Measurements from ENCODE around the gene C11orf16.

Gene C11orf16

DNA sequence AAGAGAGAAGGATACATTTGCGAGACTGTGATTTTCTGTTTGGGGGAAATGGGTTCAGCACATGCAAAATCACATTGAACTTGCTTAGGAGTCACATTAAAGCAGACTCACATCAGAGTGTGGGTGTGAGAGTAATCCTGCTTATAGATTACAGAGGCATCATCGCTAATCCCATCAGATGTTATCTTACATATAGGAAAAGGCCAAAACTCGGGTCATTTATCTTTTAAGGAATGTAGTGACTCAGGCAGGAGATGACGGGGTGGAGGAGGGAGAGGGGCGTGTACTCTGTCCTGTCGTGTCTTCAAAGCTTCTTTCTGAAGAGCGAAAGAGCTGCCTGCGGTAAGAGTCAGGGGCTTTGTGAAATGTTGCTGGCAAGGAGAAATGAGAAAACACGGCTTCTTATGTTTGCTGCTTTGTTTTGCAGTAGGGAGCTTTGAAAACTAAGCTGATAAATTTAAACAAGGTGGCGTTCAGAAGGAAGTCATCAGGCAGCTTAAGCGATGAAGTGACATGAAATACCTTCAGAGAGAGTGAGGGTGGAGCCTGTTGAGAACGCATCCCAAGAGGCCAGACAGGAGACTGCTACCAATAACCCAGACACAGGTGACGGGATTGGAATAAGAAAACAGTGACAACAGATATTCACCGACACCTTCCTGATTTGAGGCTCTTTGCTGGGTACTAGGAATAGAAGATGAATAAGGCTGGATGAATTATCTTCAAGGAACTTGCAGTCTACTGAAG is 2.2 kb upstream of the C11orf16 start:
- 37 to 44% methylated on average over 12 of the region's 14 CpGs for WGBS, 2 experiments (ENCODE audit: insufficient coverage in 2 of 2)
- Histone ChIP-seq H3K4me3 (ENCODE audit: extremely low read depth, insufficient read depth, low read length, poor library complexity, severe bottlenecking) (no peak overlapping the region), H3K4me1 (ENCODE audit: control insufficient read depth, insufficient read depth, low read length, poor library complexity, severe bottlenecking) (peaks cover 32% of the 10 kb centered on the region), H3K27ac (ENCODE audit: low read depth, low read length, severe bottlenecking) (peak overlapping the region; percentile 79), H3K36me3 (ENCODE audit: control insufficient read depth, insufficient read depth, low read length) (no peaks in the 10 kb centered on the region), H3K9me3 (ENCODE audit: control insufficient read depth, low read length) (no peaks in the 10 kb centered on the region)

DNA sequence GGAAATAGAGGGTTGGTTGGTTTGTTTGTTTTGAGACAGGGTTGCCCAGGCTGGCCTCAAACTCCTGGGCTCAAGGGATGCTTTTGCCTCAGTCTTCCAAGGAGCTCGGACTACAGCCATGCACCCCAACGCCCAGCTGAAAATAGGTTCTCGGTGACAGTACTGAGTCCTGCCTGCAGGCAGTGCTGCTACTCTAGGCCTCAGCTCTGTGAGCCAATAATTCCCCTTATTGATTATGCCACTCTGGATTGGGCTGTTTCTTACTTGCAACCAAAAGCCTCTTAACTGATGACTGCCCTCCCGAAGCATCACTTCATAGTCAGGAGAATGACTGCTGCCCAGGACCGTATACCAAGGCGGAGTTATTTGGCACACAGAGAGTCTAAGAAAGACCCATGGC is 1.2 kb upstream of the C11orf16 start:
- no peak overlapping the region for H3K4me3 ChIP-seq (ENCODE audit: extremely low read depth, insufficient read depth, low read length, poor library complexity, severe bottlenecking)
- H3K36me3 ChIP-seq (ENCODE audit: control insufficient read depth, insufficient read depth, low read length) = no peaks in the 10 kb centered on the region
- peak overlapping the region; percentile 1 for H3K27ac ChIP-seq (ENCODE audit: low read depth, low read length, severe bottlenecking)
- H3K4me1 ChIP-seq (ENCODE audit: control insufficient read depth, insufficient read depth, low read length, poor library complexity, severe bottlenecking) = peaks cover 32% of the 10 kb centered on the region
- H3K9me3 ChIP-seq (ENCODE audit: control insufficient read depth, low read length) = no peaks in the 10 kb centered on the region
- WGBS, 2 experiments (ENCODE audit: insufficient coverage in 2 of 2) = 86 to 90% methylated on average over 5 to 6 of the region's 6 CpGs

DNA sequence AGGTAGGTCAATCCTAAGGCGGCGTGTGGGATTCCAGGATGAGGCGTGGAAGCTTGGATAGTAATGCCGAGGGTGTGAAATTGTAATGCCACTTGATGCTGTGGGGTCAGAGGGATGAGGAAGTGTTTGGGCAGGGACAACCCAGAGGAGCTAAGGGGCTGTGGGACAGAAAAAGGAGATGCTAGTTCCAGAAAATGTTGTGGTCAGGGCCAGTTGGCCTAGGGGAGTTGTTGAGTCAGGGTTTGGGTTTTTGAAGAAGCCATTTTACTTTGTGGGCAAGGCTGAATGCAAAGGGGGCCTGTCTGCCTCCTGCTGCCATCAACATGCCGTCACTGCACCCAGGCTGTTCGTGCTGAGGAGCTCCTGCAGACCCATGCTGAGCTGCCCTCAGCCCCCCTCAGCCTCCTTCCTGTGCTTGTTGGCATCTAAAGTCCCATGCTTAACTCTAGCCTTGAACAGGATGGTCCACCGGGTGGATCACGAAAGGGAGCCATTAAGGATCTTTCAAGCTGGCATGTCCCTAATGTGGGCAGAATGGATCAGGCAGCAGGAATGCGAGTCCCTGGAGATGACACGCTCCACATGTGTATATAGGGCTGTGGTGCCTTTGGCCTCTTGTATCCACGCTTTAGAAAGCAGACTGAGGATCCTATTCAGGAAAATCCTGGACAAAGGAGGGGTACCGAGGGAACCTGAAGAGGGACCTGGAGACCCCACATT is 2.1 kb downstream of the C11orf16 start:
- 83 to 90% methylated on average over 12 of the region's 12 CpGs for WGBS, 2 experiments (ENCODE audit: insufficient coverage in 2 of 2)
- H3K9me3 ChIP-seq (ENCODE audit: control insufficient read depth, low read length) = no peaks in the 10 kb centered on the region

DNA sequence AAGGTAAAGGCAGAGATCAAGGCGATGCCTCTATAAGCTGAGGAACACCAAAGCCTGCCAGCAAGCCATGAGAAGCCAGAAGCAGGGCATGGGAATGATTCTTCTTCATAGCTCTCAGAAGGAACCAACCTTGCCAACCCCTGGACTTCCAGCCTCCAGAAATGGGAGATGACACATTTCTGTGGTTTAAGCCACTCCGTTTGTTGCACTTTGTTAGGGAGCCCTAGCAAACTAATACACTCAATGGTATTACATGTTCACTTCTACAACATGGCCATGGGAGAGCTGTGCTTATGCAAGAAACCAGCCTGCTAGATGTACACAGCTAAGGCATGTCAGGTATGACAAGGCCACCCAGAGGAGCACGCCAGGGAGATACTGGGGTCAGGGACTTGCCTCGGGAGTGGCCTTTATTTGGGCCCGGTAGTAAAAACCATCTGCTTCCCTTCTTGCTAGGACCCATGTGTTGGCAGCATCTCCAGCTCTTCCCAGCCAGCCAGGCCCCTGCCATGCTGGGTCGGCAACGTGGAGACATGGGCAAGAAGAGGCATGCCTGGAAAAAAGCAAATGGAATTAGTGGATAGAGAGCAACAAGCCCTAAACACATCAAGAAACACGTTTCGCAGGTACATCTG is 3.6 kb downstream of the C11orf16 start:
- whole genome bisulfite sequencing, 2 experiments (ENCODE audit: insufficient coverage in 2 of 2) = 95 to 98% methylated on average over 6 to 7 of the region's 9 CpGs

More for the DNA sequence above, 2.1 kb downstream of the C11orf16 start:
- Histone ChIP-seq H3K4me3 (ENCODE audit: extremely low read depth, insufficient read depth, low read length, poor library complexity, severe bottlenecking) (no peak overlapping the region), H3K27ac (ENCODE audit: low read depth, low read length, severe bottlenecking) (no peak overlapping the region), H3K36me3 (ENCODE audit: control insufficient read depth, insufficient read depth, low read length) (no peaks in the 10 kb centered on the region), H3K4me1 (ENCODE audit: control insufficient read depth, insufficient read depth, low read length, poor library complexity, severe bottlenecking) (peaks cover 30% of the 10 kb centered on the region)

DNA sequence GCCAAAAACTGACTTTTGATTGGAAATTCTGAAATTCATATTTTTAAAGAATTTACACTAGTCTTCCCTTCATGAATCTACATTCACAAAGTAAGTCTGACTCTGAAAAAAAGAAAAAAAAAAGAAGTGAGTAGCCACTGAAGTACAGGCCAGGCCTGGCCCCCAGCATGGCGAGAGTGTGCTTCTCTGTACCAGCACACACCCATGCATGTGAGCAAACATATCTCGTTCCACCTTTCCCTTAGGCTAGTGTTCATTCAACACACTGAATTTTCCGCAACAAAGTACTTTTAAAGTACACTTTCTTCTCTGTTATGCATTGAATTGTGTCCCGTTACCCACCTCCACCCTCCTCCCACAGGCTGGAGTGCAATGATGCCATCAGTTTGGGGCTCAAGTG is 4.5 kb downstream of the C11orf16 start:
- Histone ChIP-seq H3K4me3 (ENCODE audit: extremely low read depth, insufficient read depth, low read length, poor library complexity, severe bottlenecking) (no peak overlapping the region), H3K36me3 (ENCODE audit: control insufficient read depth, insufficient read depth, low read length) (peaks cover 13% of the 10 kb centered on the region), H3K27ac (ENCODE audit: low read depth, low read length, severe bottlenecking) (no peak overlapping the region), H3K9me3 (ENCODE audit: control insufficient read depth, low read length) (no peaks in the 10 kb centered on the region), H3K4me1 (ENCODE audit: control insufficient read depth, insufficient read depth, low read length, poor library complexity, severe bottlenecking) (peaks cover 13% of the 10 kb centered on the region)
- WGBS, 2 experiments (ENCODE audit: insufficient coverage in 2 of 2) = 92 to 96% methylated on average over 3 to 4 of the region's 4 CpGs

More for the DNA sequence above, 3.6 kb downstream of the C11orf16 start:
- peaks cover 10% of the 10 kb centered on the region for H3K36me3 ChIP-seq (ENCODE audit: control insufficient read depth, insufficient read depth, low read length)
- peaks cover 22% of the 10 kb centered on the region for H3K4me1 ChIP-seq (ENCODE audit: control insufficient read depth, insufficient read depth, low read length, poor library complexity, severe bottlenecking)
- no peak overlapping the region for H3K4me3 ChIP-seq (ENCODE audit: extremely low read depth, insufficient read depth, low read length, poor library complexity, severe bottlenecking)
- no peaks in the 10 kb centered on the region for H3K9me3 ChIP-seq (ENCODE audit: control insufficient read depth, low read length)
- H3K27ac ChIP-seq (ENCODE audit: low read depth, low read length, severe bottlenecking) = no peak overlapping the region

DNA sequence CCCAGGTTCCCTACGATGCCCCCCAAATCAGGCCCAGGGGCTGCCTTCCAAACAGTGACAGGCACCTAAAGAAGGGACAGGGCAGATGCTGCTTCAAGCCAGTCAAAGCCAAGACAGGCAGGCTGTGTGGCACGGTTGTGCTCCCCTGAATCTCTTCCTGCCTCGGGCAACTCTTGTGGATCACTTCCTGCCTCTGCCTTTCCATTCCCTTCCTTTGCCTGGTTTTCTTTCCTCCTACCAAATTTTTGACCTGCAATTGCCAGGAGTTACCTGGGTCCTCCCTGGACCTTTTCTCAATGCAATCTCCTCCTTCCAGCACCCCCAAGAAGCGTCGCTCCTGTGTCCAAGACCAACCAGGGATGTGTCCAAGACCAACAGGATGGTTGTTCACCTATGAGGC is 5.5 kb downstream of the C11orf16 start:
- H3K4me1 ChIP-seq (ENCODE audit: control insufficient read depth, insufficient read depth, low read length, poor library complexity, severe bottlenecking) = peaks cover 5% of the 10 kb centered on the region
- 85 to 89% methylated on average over 5 of the region's 5 CpGs for WGBS, 2 experiments (ENCODE audit: insufficient coverage in 2 of 2)
- H3K4me3 ChIP-seq (ENCODE audit: extremely low read depth, insufficient read depth, low read length, poor library complexity, severe bottlenecking) = no peak overlapping the region
- no peaks in the 10 kb centered on the region for H3K9me3 ChIP-seq (ENCODE audit: control insufficient read depth, low read length)
- peaks cover 15% of the 10 kb centered on the region for H3K36me3 ChIP-seq (ENCODE audit: control insufficient read depth, insufficient read depth, low read length)
- H3K27ac ChIP-seq (ENCODE audit: low read depth, low read length, severe bottlenecking) = no peak overlapping the region

DNA sequence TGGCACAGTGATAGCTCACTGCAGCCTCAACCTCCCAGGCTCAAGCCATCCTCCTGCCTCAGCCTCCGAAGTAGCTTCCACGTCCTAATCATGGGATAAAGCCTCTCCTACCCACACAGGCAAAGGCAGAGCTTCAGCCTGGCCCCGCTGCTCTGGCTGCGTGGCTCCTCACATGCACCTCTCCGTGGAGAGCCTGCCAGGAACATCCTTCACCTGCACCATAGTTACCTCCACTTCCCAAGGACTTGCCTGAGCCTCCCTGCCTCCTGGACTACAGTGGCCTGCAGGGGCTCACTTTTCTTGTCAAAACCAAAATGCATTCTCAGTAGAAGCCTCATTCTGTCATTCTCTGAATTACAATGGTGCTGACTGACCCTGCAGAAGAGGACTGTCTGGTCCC is 6.5 kb downstream of the C11orf16 start:
- 83 to 99% methylated on average over 1 to 5 of the region's 5 CpGs for WGBS, 2 experiments (ENCODE audit: insufficient coverage in 2 of 2)
- Histone ChIP-seq H3K27ac (ENCODE audit: low read depth, low read length, severe bottlenecking) (no peak overlapping the region), H3K9me3 (ENCODE audit: control insufficient read depth, low read length) (no peaks in the 10 kb centered on the region), H3K4me3 (ENCODE audit: extremely low read depth, insufficient read depth, low read length, poor library complexity, severe bottlenecking) (no peak overlapping the region), H3K36me3 (ENCODE audit: control insufficient read depth, insufficient read depth, low read length) (peaks cover 24% of the 10 kb centered on the region), H3K4me1 (ENCODE audit: control insufficient read depth, insufficient read depth, low read length, poor library complexity, severe bottlenecking) (peaks cover 5% of the 10 kb centered on the region)

DNA sequence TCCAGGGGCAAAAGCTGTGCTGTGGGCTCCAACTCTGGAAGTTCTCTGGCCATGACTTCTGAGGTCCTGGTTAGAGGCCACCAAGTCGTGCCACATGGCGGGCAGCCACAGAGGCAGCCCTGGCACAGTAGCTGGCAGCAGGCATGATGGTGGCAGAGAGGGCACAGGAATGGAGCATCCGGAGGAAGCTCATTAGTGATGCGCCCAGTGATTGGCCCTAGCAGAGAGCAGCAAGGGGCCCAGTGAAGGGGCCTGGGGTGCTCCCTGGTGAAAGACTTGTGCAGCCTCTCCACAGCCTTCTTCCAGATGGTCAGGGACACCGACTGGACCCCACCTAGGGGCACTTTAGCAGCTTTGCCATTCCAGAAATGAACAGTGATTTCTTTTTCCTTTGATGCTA is 7.0 kb downstream of the C11orf16 start:
- Histone ChIP-seq H3K9me3 (ENCODE audit: control insufficient read depth, low read length) (no peaks in the 10 kb centered on the region), H3K4me3 (ENCODE audit: extremely low read depth, insufficient read depth, low read length, poor library complexity, severe bottlenecking) (no peak overlapping the region), H3K36me3 (ENCODE audit: control insufficient read depth, insufficient read depth, low read length) (peaks cover 30% of the 10 kb centered on the region), H3K4me1 (ENCODE audit: control insufficient read depth, insufficient read depth, low read length, poor library complexity, severe bottlenecking) (peaks cover 3% of the 10 kb centered on the region), H3K27ac (ENCODE audit: low read depth, low read length, severe bottlenecking) (no peak overlapping the region)
- WGBS, 2 experiments (ENCODE audit: insufficient coverage in 2 of 2) = 91 to 93% methylated on average over 5 of the region's 5 CpGs

DNA sequence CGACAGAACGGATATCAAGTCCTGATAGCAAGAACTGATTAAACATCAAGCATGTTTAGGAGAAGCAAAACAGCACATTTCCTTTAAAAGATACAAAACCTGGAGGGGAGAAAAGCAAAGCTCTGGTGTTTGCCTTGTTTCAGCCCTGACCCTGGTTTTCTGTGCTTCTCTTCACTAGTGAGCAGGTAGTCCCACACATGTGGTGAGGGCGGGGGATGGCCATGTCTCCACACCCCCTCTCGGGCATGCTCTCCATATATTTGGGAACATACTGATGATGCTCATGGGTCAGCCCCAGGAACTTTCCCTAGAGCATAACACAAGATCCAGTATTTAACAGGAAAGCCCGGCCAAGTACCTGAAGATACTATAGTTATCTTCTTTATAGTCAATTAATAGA is 10.1 kb downstream of the C11orf16 start:
- H3K36me3 ChIP-seq (ENCODE audit: control insufficient read depth, insufficient read depth, low read length) = peaks cover 58% of the 10 kb centered on the region
- 100% methylated on average over 2 of the region's 5 CpGs; no CpG with 5 or more reads in 1 of the 2 experiments for WGBS, 2 experiments (ENCODE audit: insufficient coverage in 2 of 2)
- H3K4me3 ChIP-seq (ENCODE audit: extremely low read depth, insufficient read depth, low read length, poor library complexity, severe bottlenecking) = no peak overlapping the region
- no peaks in the 10 kb centered on the region for H3K9me3 ChIP-seq (ENCODE audit: control insufficient read depth, low read length)
- no peak overlapping the region for H3K27ac ChIP-seq (ENCODE audit: low read depth, low read length, severe bottlenecking)
- H3K4me1 ChIP-seq (ENCODE audit: control insufficient read depth, insufficient read depth, low read length, poor library complexity, severe bottlenecking) = peaks cover 6% of the 10 kb centered on the region

DNA sequence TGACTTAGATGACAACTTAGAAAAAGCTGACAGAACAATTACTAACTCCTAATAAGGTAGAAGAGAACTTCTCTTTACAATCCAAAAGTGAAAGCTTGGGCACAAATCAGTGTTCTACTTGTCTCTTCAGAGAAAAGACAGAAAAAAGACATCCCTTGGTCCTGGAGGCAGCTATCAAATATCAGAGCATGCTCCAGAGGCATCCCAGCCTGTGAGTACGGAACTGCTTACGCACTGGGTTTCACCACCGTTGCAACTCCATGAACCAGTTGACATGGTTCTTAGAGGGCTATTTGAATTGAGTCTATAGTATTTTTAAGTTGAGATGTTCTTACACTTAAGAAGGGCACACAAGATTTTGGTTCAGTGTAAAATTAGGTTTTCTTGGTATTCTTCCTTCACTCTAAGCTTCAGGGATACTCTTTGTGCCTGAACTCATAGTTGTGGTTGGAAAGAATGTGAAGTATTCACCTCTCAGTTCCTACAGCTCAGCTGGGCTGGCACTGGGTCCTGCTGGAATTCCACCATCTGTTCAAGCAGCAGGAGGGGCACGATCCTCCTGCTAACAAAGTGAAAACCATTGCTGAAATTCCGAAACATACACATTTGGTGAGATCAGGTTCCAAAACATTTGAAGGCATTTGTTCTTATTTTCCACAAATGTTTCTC is 15.5 kb downstream of the C11orf16 start:
- 58 to 60% methylated on average over 4 of the region's 5 CpGs for whole genome bisulfite sequencing, 2 experiments (ENCODE audit: insufficient coverage in 2 of 2)
- Histone ChIP-seq H3K4me3 (ENCODE audit: extremely low read depth, insufficient read depth, low read length, poor library complexity, severe bottlenecking) (no peak overlapping the region), H3K9me3 (ENCODE audit: control insufficient read depth, low read length) (no peaks in the 10 kb centered on the region), H3K27ac (ENCODE audit: low read depth, low read length, severe bottlenecking) (peak overlapping the region; percentile 94), H3K36me3 (ENCODE audit: control insufficient read depth, insufficient read depth, low read length) (peaks cover 73% of the 10 kb centered on the region), H3K4me1 (ENCODE audit: control insufficient read depth, insufficient read depth, low read length, poor library complexity, severe bottlenecking) (peaks cover 38% of the 10 kb centered on the region)
